ENCODE measurements around the gene RXFP4.
A peak's percentile ranks its signal among the peaks of the same experiment; 100 is the strongest.

RXFP4 gene

GRCh38 chr1:155931332-155932038 lies 10.0 kb upstream of the RXFP4 start:
- no peak for FAIRE-seq

- FAIRE-seq: no peak
Measured at GRCh38 chr1:155932081-155932480, 9.4 kb upstream of the RXFP4 start.

GRCh38 chr1:155932487-155932886 lies 9.0 kb upstream of the RXFP4 start:
- no peak for FAIRE-seq

GRCh38 chr1:155933591-155934096 lies 7.8 kb upstream of the RXFP4 start:
- FAIRE-seq: no peak

GRCh38 chr1:155934097-155934935 lies 7.1 kb upstream of the RXFP4 start, which contains the start of gene KHDC4:
Gene KHDC4 (minus strand): TSS chr1:155934413. CDS start chr1:155934373, 40 bp downstream.
- FAIRE-seq: peak; percentile 98

- FAIRE-seq: no peak
Measured at GRCh38 chr1:155934936-155935590, 6.4 kb upstream of the RXFP4 start.

- FAIRE-seq: peak; percentile 43
Measured at GRCh38 chr1:155938220-155938627, 3.2 kb upstream of the RXFP4 start.

- no peak for FAIRE-seq
Measured at GRCh38 chr1:155940482-155940992, 901 bp upstream of the RXFP4 start.

GRCh38 chr1:155941845-155942531 lies 550 bp downstream of the RXFP4 start:
- FAIRE-seq: no peak

GRCh38 chr1:155942578-155943141 lies 1.2 kb downstream of the RXFP4 start:
- FAIRE-seq: no peak

- no peak for FAIRE-seq
Measured at GRCh38 chr1:155944444-155944799, 3.0 kb downstream of the RXFP4 start.

- FAIRE-seq: no peak
Measured at GRCh38 chr1:155946633-155947219, 5.3 kb downstream of the RXFP4 start.

GRCh38 chr1:155947292-155947691 lies 5.9 kb downstream of the RXFP4 start:
- FAIRE-seq: no peak

- FAIRE-seq: no peak
Measured at GRCh38 chr1:155947741-155948140, 6.3 kb downstream of the RXFP4 start.

GRCh38 chr1:155950829-155951228 lies 9.4 kb downstream of the RXFP4 start:
- no peak for FAIRE-seq

GRCh38 chr1:155951753-155952504 lies 10.5 kb downstream of the RXFP4 start:
- FAIRE-seq: no peak

GRCh38 chr1:155952505-155952890 lies 11.1 kb downstream of the RXFP4 start:
- no peak for FAIRE-seq

GRCh38 chr1:155954645-155955044 lies 13.2 kb downstream of the RXFP4 start:
- FAIRE-seq: no peak

GRCh38 chr1:155957411-155957915 lies 16.0 kb downstream of the RXFP4 start:
- FAIRE-seq: no peak

- no peak for FAIRE-seq
Measured at GRCh38 chr1:155960081-155960745, 18.8 kb downstream of the RXFP4 start.

Data from A204.1 (cell line).